Uterus (tissue), 2 donors: Measurements from ENCODE around the gene FER.

Experiments
- CTCF ChIP-seq, 4 experiments: fragments of 200-600 bp in 2 of 4; fragments of 450-650 bp in 2 of 4; sonication (generic) in 2 of 4; IDR thresholded peaks; one replicate each; pipeline ENCODE4 v1.5.1; 2016 to 2019; ENCODE audit warnings: antibody characterized with exemption in 4 of 4, mild to moderate bottlenecking in 2 of 4, moderate library complexity in 1 of 4
- POLR2A ChIP-seq, 2 donors: fragments of 450-650 bp; IDR thresholded peaks; one replicate each; pipeline ENCODE4 v1.6.1; 2016; ENCODE audit warnings: antibody characterized with exemption in 2 of 2, mild to moderate bottlenecking in 1 of 2, moderate library complexity in 1 of 2

GRCh38 chr5:109161914-109162683 is 414.4 kb downstream of the FER start:
- TF ChIP-seq CTCF (IDR thresholded peaks at IDR 0.05) (no peak), POLR2A (IDR thresholded peaks at IDR 0.05) (no peak)
